GM19395 (cell line): ENCODE measurements around the gene ANKDD1A.

Source experiments
- ATAC-seq: cut with Tn5 transposase; IDR thresholded peaks from one replicate; pipeline ENCODE4 v1.9.1; 2021; ENCODE audit warnings: mild to moderate bottlenecking, moderate library complexity; ENCODE audit not compliant: unreplicated experiment

The ANKDD1A gene

GRCh38 chr15:64959128-64959527, 47.4 kb downstream of the ANKDD1A start:
- no peak for ATAC-seq

- ATAC-seq: no peak
Measured at GRCh38 chr15:64960153-64960552, 48.5 kb downstream of the ANKDD1A start.

GRCh38 chr15:64961013-64961412, 49.3 kb downstream of the ANKDD1A start:
- ATAC-seq: no peak

GRCh38 chr15:64969401-64969800, 57.7 kb downstream of the ANKDD1A start:
- ATAC-seq: no peak

- ATAC-seq: no peak
Measured at GRCh38 chr15:64970698-64971097, 59.0 kb downstream of the ANKDD1A start.

- no peak for ATAC-seq
Measured at GRCh38 chr15:64975390-64975789, 63.7 kb downstream of the ANKDD1A start.

- ATAC-seq: no peak
Measured at GRCh38 chr15:64979252-64979710, 67.6 kb downstream of the ANKDD1A start.

- ATAC-seq: no peak
Measured at GRCh38 chr15:64981812-64982431, 70.2 kb downstream of the ANKDD1A start.

- ATAC-seq: no peak
Measured at GRCh38 chr15:64982472-64982871, 70.8 kb downstream of the ANKDD1A start.

- ATAC-seq: no peak
Measured at GRCh38 chr15:64985366-64986033, 73.8 kb downstream of the ANKDD1A start.

- no peak for ATAC-seq
Measured at GRCh38 chr15:64987136-64987535, 75.4 kb downstream of the ANKDD1A start.

GRCh38 chr15:64989416-64990167, 77.9 kb downstream of the ANKDD1A start, which contains the start of gene SPG21:
Gene SPG21, minus strand, starts transcription at chr15:64989914. Its CDS starts 6,345 bp downstream, at chr15:64983569.
- peak; percentile 95 for ATAC-seq

GRCh38 chr15:64990168-64990470, 78.4 kb downstream of the ANKDD1A start:
- ATAC-seq: no peak

GRCh38 chr15:64991536-64992135, 79.9 kb downstream of the ANKDD1A start:
- ATAC-seq: no peak

GRCh38 chr15:64993290-64993689, 81.6 kb downstream of the ANKDD1A start:
- ATAC-seq: no peak

GRCh38 chr15:64997066-64997465, 85.4 kb downstream of the ANKDD1A start:
- ATAC-seq: no peak

GRCh38 chr15:64997745-64998375, 86.2 kb downstream of the ANKDD1A start:
- no peak for ATAC-seq

- ATAC-seq: no peak
Measured at GRCh38 chr15:65004993-65005392, 93.3 kb downstream of the ANKDD1A start.

- no peak for ATAC-seq
Measured at GRCh38 chr15:65006876-65007275, 95.2 kb downstream of the ANKDD1A start.
